BLaER1 treated with 17β-estradiol and CSF1 and Interleukin-3, amounts not matched to agents 10 nM and 100 nM (cell line): Measurements from ENCODE around the gene SPIC.
"Not testable (repeated sequence)": the region's sequence is repeated elsewhere in the genome, so short reads cannot be mapped to it uniquely, and the experiment has no call there.

Experiments used
- H3K27ac ChIP-seq, 11 experiments: shearing (Covaris generic); formaldehyde crosslinking; 2 replicates each; pipeline ENCODE4 v1.8.1; 2022
- H3K27me3 ChIP-seq, 11 experiments: shearing (Covaris generic); formaldehyde crosslinking; 2 replicates each; pipeline ENCODE4 v1.8.1; 2022
- H3K36me3 ChIP-seq, 11 experiments: shearing (Covaris generic); formaldehyde crosslinking; 2 replicates each; pipeline ENCODE4 v1.8.1; 2022
- H3K4me1 ChIP-seq, 10 experiments: shearing (Covaris generic); formaldehyde crosslinking; 2 replicates each; pipeline ENCODE4 v1.8.1; 2022
- H3K4me2 ChIP-seq, 11 experiments: shearing (Covaris generic); formaldehyde crosslinking; 2 replicates each; pipeline ENCODE4 v1.8.1; 2022
- H3K4me3 ChIP-seq, 10 experiments: shearing (Covaris generic); formaldehyde crosslinking; 2 replicates each; pipeline ENCODE4 v1.8.1; 2022
- H3K9ac ChIP-seq, 11 experiments: shearing (Covaris generic); formaldehyde crosslinking; 2 replicates each; pipeline ENCODE4 v1.8.1; 2022
- H3K9me3 ChIP-seq, 11 experiments: shearing (Covaris generic); formaldehyde crosslinking; replicated peaks in 1 of 11; 2 replicates each; pipeline ENCODE4 v1.8.1; 2022
- H4K20me1 ChIP-seq, 11 experiments: shearing (Covaris generic); formaldehyde crosslinking; 2 replicates each; pipeline ENCODE4 v1.8.1; 2022
- Cebpa-rat ChIP-seq, 11 experiments: shearing (Covaris generic); IDR thresholded peaks; 2 replicates each; pipeline ENCODE4 v1.8.1; 2022

SPIC gene

GRCh38 chr12:101470939-101471338 lies 4.2 kb upstream of the SPIC start:
- Histone ChIP-seq H3K9ac (no peak overlapping the region), H4K20me1 (no peaks in the 10 kb centered on the region), H3K4me3 (no peak overlapping the region), H3K4me2 (no peak overlapping the region), H3K9me3 (no peaks in the 10 kb centered on the region), H3K36me3 (no peaks in the 10 kb centered on the region), H3K27me3 (no peaks in the 10 kb centered on the region), H3K27ac (no peak overlapping the region), H3K4me1 (peaks cover 0 to 4% (median 0%) of the 10 kb centered on the region in 10 experiments; a peak in 2 of 20 replicates)
- no peak for TF ChIP-seq Cebpa-rat (IDR thresholded peaks at IDR 0.05)

GRCh38 chr12:101471878-101472277 lies 3.3 kb upstream of the SPIC start:
- not testable (repeated sequence) for H3K4me3 ChIP-seq, H3K4me2 ChIP-seq, H3K36me3 ChIP-seq, H3K9me3 ChIP-seq, H3K27me3 ChIP-seq, H4K20me1 ChIP-seq, H3K9ac ChIP-seq, H3K27ac ChIP-seq, H3K4me1 ChIP-seq

- H3K4me3 ChIP-seq, result no peak overlapping the region
- no peaks in the 10 kb centered on the region for H3K4me1 ChIP-seq
- no peaks in the 10 kb centered on the region for H3K27me3 ChIP-seq
- no peak overlapping the region for H3K27ac ChIP-seq
- H3K36me3 ChIP-seq, result no peaks in the 10 kb centered on the region
- H3K9me3 ChIP-seq, result no peaks in the 10 kb centered on the region
- no peak for TF ChIP-seq Cebpa-rat (IDR thresholded peaks at IDR 0.05)
- H3K4me2 ChIP-seq, result no peak overlapping the region
- no peak overlapping the region for H3K9ac ChIP-seq
- H4K20me1 ChIP-seq, result no peaks in the 10 kb centered on the region
Observed at GRCh38 chr12:101474248-101474647, 888 bp upstream of the SPIC start.

GRCh38 chr12:101475751-101476305 lies 692 bp downstream of the SPIC start:
- Histone ChIP-seq H3K36me3 (no peaks in the 10 kb centered on the region), H3K4me1 (peaks cover 0 to 6% (median 0%) of the 10 kb centered on the region in 10 experiments; a peak in 1 of 20 replicates), H3K4me3 (no peak overlapping the region), H3K9me3 (no peaks in the 10 kb centered on the region), H3K9ac (no peak overlapping the region), H3K27ac (no peak overlapping the region), H3K27me3 (no peaks in the 10 kb centered on the region), H4K20me1 (no peaks in the 10 kb centered on the region), H3K4me2 (no peak overlapping the region)
- no peak for TF ChIP-seq Cebpa-rat (IDR thresholded peaks at IDR 0.05)

GRCh38 chr12:101480849-101481248 lies 5.7 kb downstream of the SPIC start:
- H3K9ac ChIP-seq, result no peak overlapping the region
- no peaks in the 10 kb centered on the region for H3K36me3 ChIP-seq
- no peaks in the 10 kb centered on the region for H3K9me3 ChIP-seq
- 0 out of 22 replicates have a peak overlapping the region, but pooled peaks of 1 of the 11 experiments have one; percentile 6 for H3K4me2 ChIP-seq
- H4K20me1 ChIP-seq, result no peaks in the 10 kb centered on the region
- H3K27me3 ChIP-seq, result no peaks in the 10 kb centered on the region
- H3K4me3 ChIP-seq, result no peak overlapping the region
- H3K4me1 ChIP-seq, result peaks cover 0 to 7% (median 0%) of the 10 kb centered on the region in 10 experiments; a peak in 1 of 20 replicates
- H3K27ac ChIP-seq, result no peak overlapping the region
- TF ChIP-seq Cebpa-rat (IDR thresholded peaks at IDR 0.05), result no peak

- Histone ChIP-seq H3K27ac (no peak overlapping the region), H3K9ac (no peak overlapping the region), H3K36me3 (no peaks in the 10 kb centered on the region), H3K27me3 (no peaks in the 10 kb centered on the region), H4K20me1 (no peaks in the 10 kb centered on the region), H3K4me3 (no peak overlapping the region), H3K4me2 (no peak overlapping the region), H3K9me3 (no peaks in the 10 kb centered on the region), H3K4me1 (peaks cover 0 to 9% (median 0%) of the 10 kb centered on the region in 10 experiments; a peak in 5 of 20 replicates)
- no peak for TF ChIP-seq Cebpa-rat (IDR thresholded peaks at IDR 0.05)
Observed at GRCh38 chr12:101485021-101485420, 9.9 kb downstream of the SPIC start.

- no peak for TF ChIP-seq Cebpa-rat (IDR thresholded peaks at IDR 0.05)
Observed at GRCh38 chr12:101488469-101488868, 13.3 kb downstream of the SPIC start.

GRCh38 chr12:101490286-101490920 lies 15.3 kb downstream of the SPIC start:
- Histone ChIP-seq H3K4me3 (no peak overlapping the region), H3K9ac (no peak overlapping the region), H3K36me3 (no peaks in the 10 kb centered on the region), H3K27ac (peak overlapping the region in 1 of 11 experiments; percentile 32; a peak in 3 of 22 replicates), H4K20me1 (no peaks in the 10 kb centered on the region), H3K9me3 (peaks cover 0 to 8% (median 0%) of the 10 kb centered on the region in 11 experiments; a peak in 5 of 22 replicates), H3K4me2 (peak overlapping the region in 2 of 11 experiments; percentile 60 to 62; a peak in 5 of 22 replicates), H3K27me3 (no peaks in the 10 kb centered on the region), H3K4me1 (peaks cover 0 to 31% (median 0%) of the 10 kb centered on the region in 10 experiments; a peak in 5 of 20 replicates)
- no peak for TF ChIP-seq Cebpa-rat (IDR thresholded peaks at IDR 0.05)

More at GRCh38 chr12:101488469-101488868, 13.3 kb downstream of the SPIC start:
- H3K9ac ChIP-seq, result no peak overlapping the region
- H3K4me3 ChIP-seq, result no peak overlapping the region
- H3K36me3 ChIP-seq, result no peaks in the 10 kb centered on the region
- no peaks in the 10 kb centered on the region for H3K27me3 ChIP-seq
- peaks cover 0 to 31% (median 0%) of the 10 kb centered on the region in 10 experiments; a peak in 5 of 20 replicates for H3K4me1 ChIP-seq
- peaks cover 0 to 8% (median 0%) of the 10 kb centered on the region in 11 experiments; a peak in 5 of 22 replicates for H3K9me3 ChIP-seq
- no peaks in the 10 kb centered on the region for H4K20me1 ChIP-seq
- no peak overlapping the region for H3K4me2 ChIP-seq
- H3K27ac ChIP-seq, result no peak overlapping the region

GRCh38 chr12:101491329-101491728 lies 16.2 kb downstream of the SPIC start:
- no peaks in the 10 kb centered on the region for H3K36me3 ChIP-seq
- H3K27ac ChIP-seq, result peak overlapping the region in 2 of 11 experiments; percentile 32 to 37; a peak in 2 of 22 replicates
- no peak overlapping the region for H3K9ac ChIP-seq
- no peak for TF ChIP-seq Cebpa-rat (IDR thresholded peaks at IDR 0.05)
- H3K9me3 ChIP-seq, result peaks cover 0 to 8% (median 0%) of the 10 kb centered on the region in 11 experiments; a peak in 5 of 22 replicates
- no peaks in the 10 kb centered on the region for H4K20me1 ChIP-seq
- no peaks in the 10 kb centered on the region for H3K27me3 ChIP-seq
- H3K4me3 ChIP-seq, result no peak overlapping the region
- peak overlapping the region in 3 of 11 experiments; percentile 36 to 62 (median 60); a peak in 5 of 22 replicates for H3K4me2 ChIP-seq
- peaks cover 0 to 31% (median 0%) of the 10 kb centered on the region in 10 experiments; a peak in 5 of 20 replicates for H3K4me1 ChIP-seq
